OCI-M2 (cell line): ENCODE measurements around the gene CLIC2.

Experiments used
- DNase-seq: peaks from one replicate; lab custom pipeline; 2025; ENCODE audit not compliant: unreplicated experiment; lab: John Stamatoyannopoulos, UW

The CLIC2 gene

GRCh38 chrX:155263854-155264628, 70.4 kb downstream of the CLIC2 start, which contains the start of gene RAB39B:
TSS of gene RAB39B (minus strand) at chrX:155264491. CDS start at chrX:155264288, 203 bp downstream.
- no peak for DNase-seq

GRCh38 chrX:155262970-155263754, 71.3 kb downstream of the CLIC2 start:
- no peak for DNase-seq

- DNase-seq, result no peak
Measured at GRCh38 chrX:155259752-155260151, 74.7 kb downstream of the CLIC2 start.

GRCh38 chrX:155251391-155251790, 83.0 kb downstream of the CLIC2 start:
- no peak for DNase-seq

- no peak for DNase-seq
Measured at GRCh38 chrX:155247497-155247896, 86.9 kb downstream of the CLIC2 start.

- DNase-seq, result no peak
Measured at GRCh38 chrX:155246748-155247147, 87.7 kb downstream of the CLIC2 start.

- DNase-seq, result no peak
Measured at GRCh38 chrX:155242300-155242699, 92.1 kb downstream of the CLIC2 start.

GRCh38 chrX:155237719-155238118, 96.7 kb downstream of the CLIC2 start:
- no peak for DNase-seq

GRCh38 chrX:155235891-155236290, 98.5 kb downstream of the CLIC2 start:
- no peak for DNase-seq

- no peak for DNase-seq
Measured at GRCh38 chrX:155231163-155231562, 103.3 kb downstream of the CLIC2 start.
